Smooth muscle cell of the umbilical artery (primary cell): ENCODE results near the gene ABCA3. TPM values are rescaled to one million over a fixed set of nuclear protein-coding genes. Genes with fewer than 3 reads are reported as not detected.

Experiments
- total RNA-seq: library from RNA; depleted of rRNA; stranded (reverse); fragments of >200 nt; gene quantifications from 2 replicates; pipeline ENCODE4 v1.2.3, GENCODE V29; 2014

ABCA3 gene
- 1.5 and 5.3 TPM in 2 replicates for total RNA-seq

GRCh38 chr16:2340564-2341455, at the start of gene ABCA3:
TSS of gene ABCA3 (minus strand) at chr16:2340728. CDS start at chr16:2326466, 14,262 bp downstream.

GRCh38 chr16:2267913-2268666, 72.4 kb downstream of the ABCA3 start, which contains the start of gene RNPS1:
TSS of gene RNPS1 (minus strand) at chr16:2268126. CDS start at chr16:2264643, 3,483 bp downstream.

GRCh38 chr16:2251296-2252111, 89.0 kb downstream of the ABCA3 start, which contains the start of gene ECI1:
TSS of gene ECI1 (minus strand) at chr16:2251587. CDS start at chr16:2251566, 21 bp downstream.

GRCh38 chr16:2236337-2237101, 104.0 kb downstream of the ABCA3 start, which contains the start of gene DNASE1L2:
TSS of gene DNASE1L2 (plus strand) at chr16:2236444. CDS start at chr16:2236817, 373 bp downstream.

Other genes with a start within 250 kb of the ABCA3 start
- 188 and 249 TPM in 2 replicates for gene PKD1, start 204.8 kb downstream of the ABCA3 start, total RNA-seq
- 2.3 and 3.0 TPM in 2 replicates for gene RAB26, start 192.1 kb downstream of the ABCA3 start, total RNA-seq
- gene TRAF7, start 184.9 kb downstream of the ABCA3 start, total RNA-seq: 51.4 and 89.8 TPM in 2 replicates
- 0.30 and 0.92 TPM in 2 replicates for gene CASKIN1, start 144.1 kb downstream of the ABCA3 start, total RNA-seq
- 19.6 and 25.8 TPM in 2 replicates for gene MLST8, start 135.3 kb downstream of the ABCA3 start, total RNA-seq
- 2.1 and 9.6 TPM in 2 replicates for gene BRICD5, start 129.9 kb downstream of the ABCA3 start, total RNA-seq
- 12.8 and 16.4 TPM in 2 replicates for gene PGP, start 125.9 kb downstream of the ABCA3 start, total RNA-seq
- 26.1 and 29.5 TPM in 2 replicates for gene E4F1, start 117.1 kb downstream of the ABCA3 start, total RNA-seq
- gene DNASE1L2, start 104.3 kb downstream of the ABCA3 start, total RNA-seq: 1.2 and 1.3 TPM in 2 replicates
- gene ECI1, start 89.1 kb downstream of the ABCA3 start, total RNA-seq: 22.4 and 38.0 TPM in 2 replicates
- 44.5 and 91.3 TPM in 2 replicates for gene RNPS1, start 72.6 kb downstream of the ABCA3 start, total RNA-seq
- 4.2 and 12.5 TPM in 2 replicates for gene CCNF, start 88.7 kb upstream of the ABCA3 start, total RNA-seq
- gene TEDC2, start 119.4 kb upstream of the ABCA3 start, total RNA-seq: 3.0 and 5.4 TPM in 2 replicates
- gene NTN3, start 130.6 kb upstream of the ABCA3 start, total RNA-seq: 0.59 and 1.9 TPM in 2 replicates
- gene TBC1D24, start 134.4 kb upstream of the ABCA3 start, total RNA-seq: 20.8 and 32.5 TPM in 2 replicates
- gene ATP6V0C, start 173.2 kb upstream of the ABCA3 start, total RNA-seq: 15.1 and 16.4 TPM in 2 replicates
- 33.6 and 42.2 TPM in 2 replicates for gene AMDHD2, start 179.6 kb upstream of the ABCA3 start, total RNA-seq
- gene CEMP1, start 190.7 kb upstream of the ABCA3 start, total RNA-seq: 0.09 TPM in 1 of 2 replicates, not detected in the other
- gene PDPK1, start 197.3 kb upstream of the ABCA3 start, total RNA-seq: 23.2 and 30.3 TPM in 2 replicates